Stomach (tissue), 4 donors: Measurements from ENCODE around the gene DDX25.

Experiments used
- CTCF ChIP-seq, 7 experiments: fragments of 450-650 bp in 4 of 7; fragments of 200-600 bp in 3 of 7; sonication (generic) in 3 of 7; IDR thresholded peaks; one replicate each; pipeline ENCODE4 v1.5.1; 2016 to 2019; ENCODE audit warnings: antibody characterized with exemption in 7 of 7, control low read depth in 2 of 7, mild to moderate bottlenecking in 1 of 7
- EP300 ChIP-seq: sonication (generic); formaldehyde crosslinking; IDR thresholded peaks from one replicate; pipeline ENCODE4 v1.6.1; 2017; ENCODE audit warnings: antibody characterized with exemption
- POLR2A ChIP-seq, 4 donors: fragments of 450-650 bp; IDR thresholded peaks; one replicate each; pipeline ENCODE4 v1.6.1; 2016; ENCODE audit warnings: antibody characterized with exemption in 4 of 4, control low read depth in 2 of 4, mild to moderate bottlenecking in 1 of 4, moderate library complexity in 1 of 4
- POLR2AphosphoS5 ChIP-seq, 3 donors: sonication (generic); formaldehyde crosslinking; IDR thresholded peaks; one replicate each; pipeline ENCODE4 v1.6.1; 2016; ENCODE audit warnings: antibody characterized with exemption in 3 of 3

- TF ChIP-seq CTCF (IDR thresholded peaks at IDR 0.05) (no peak), POLR2A (IDR thresholded peaks at IDR 0.05) (no peak), EP300 (no peak), POLR2AphosphoS5 (IDR thresholded peaks at IDR 0.05) (no peak)
Measured at GRCh38 chr11:125904678-125905077, 370 bp downstream of the DDX25 start.
